Activated CD8-positive, alpha-beta memory T cell treated with anti-CD3 and anti-CD28 coated beads for 24 hours (primary cell): ENCODE data around the gene LMTK2.

Source experiments
- DNase-seq: peaks from one replicate; pipeline ENCODE4 v3.0.0-alpha.2; 2020

Gene LMTK2

GRCh38 chr7:98106647-98107312 is at the start of gene LMTK2:
Gene LMTK2 (plus strand): TSS chr7:98106862. CDS start chr7:98107178, 316 bp downstream.
- peak; percentile 100 for DNase-seq

GRCh38 chr7:98057157-98057556 is 49.5 kb upstream of the LMTK2 start:
- DNase-seq: no peak

- DNase-seq: no peak
Measured at GRCh38 chr7:98058186-98058585, 48.5 kb upstream of the LMTK2 start.

GRCh38 chr7:98064233-98064632 is 42.4 kb upstream of the LMTK2 start:
- no peak for DNase-seq

- DNase-seq: no peak
Measured at GRCh38 chr7:98066208-98066607, 40.5 kb upstream of the LMTK2 start.

- no peak for DNase-seq
Measured at GRCh38 chr7:98066934-98067507, 39.6 kb upstream of the LMTK2 start.

- DNase-seq: no peak
Measured at GRCh38 chr7:98073047-98073446, 33.6 kb upstream of the LMTK2 start.

GRCh38 chr7:98075801-98076200 is 30.9 kb upstream of the LMTK2 start:
- DNase-seq: no peak

GRCh38 chr7:98077762-98078161 is 28.9 kb upstream of the LMTK2 start:
- no peak for DNase-seq

- DNase-seq: no peak
Measured at GRCh38 chr7:98078197-98078870, 28.3 kb upstream of the LMTK2 start.

GRCh38 chr7:98079891-98080648 is 26.6 kb upstream of the LMTK2 start:
- no peak for DNase-seq

- DNase-seq: no peak
Measured at GRCh38 chr7:98081319-98081718, 25.3 kb upstream of the LMTK2 start.

GRCh38 chr7:98084631-98085030 is 22.0 kb upstream of the LMTK2 start:
- DNase-seq: no peak

GRCh38 chr7:98085674-98086073 is 21.0 kb upstream of the LMTK2 start:
- DNase-seq: peak; percentile 7

GRCh38 chr7:98086281-98086718 is 20.4 kb upstream of the LMTK2 start:
- peak; percentile 47 for DNase-seq

- DNase-seq: no peak
Measured at GRCh38 chr7:98088109-98088508, 18.6 kb upstream of the LMTK2 start.

- no peak for DNase-seq
Measured at GRCh38 chr7:98090116-98090515, 16.5 kb upstream of the LMTK2 start.

GRCh38 chr7:98091061-98091460 is 15.6 kb upstream of the LMTK2 start:
- no peak for DNase-seq

GRCh38 chr7:98091523-98091922 is 15.1 kb upstream of the LMTK2 start:
- DNase-seq: no peak

- no peak for DNase-seq
Measured at GRCh38 chr7:98097042-98097645, 9.5 kb upstream of the LMTK2 start.

GRCh38 chr7:98100088-98100487 is 6.6 kb upstream of the LMTK2 start:
- no peak for DNase-seq

GRCh38 chr7:98102170-98102569 is 4.5 kb upstream of the LMTK2 start:
- no peak for DNase-seq

- DNase-seq: no peak
Measured at GRCh38 chr7:98105942-98106544, 619 bp upstream of the LMTK2 start.
